B cell (primary cell): ENCODE results near the gene CLINT1. TPM values are rescaled to one million over a fixed set of nuclear protein-coding genes. Genes with fewer than 3 reads are reported as not detected.
"Not testable (repeated sequence)": the region's sequence is repeated elsewhere in the genome, so short reads cannot be mapped to it uniquely, and the experiment has no call there.

Experiments used
- ATAC-seq: fragments of 200-7000 bp; cut with Tn5 transposase; one replicate; pipeline ENCODE4 v1.10.0; 2021; ENCODE audit warnings: low read depth, mild to moderate bottlenecking, moderate number of reproducible peaks, moderate library complexity
- CTCF ChIA-PET: fragments of 350-600 bp; sonication (Branson Sonifier 250); formaldehyde crosslinking; loops from one replicate; lab custom pipeline; 2021; ENCODE audit warnings: antibody characterized with exemption, inconsistent platforms; lab: Charles Lee
- POLR2A ChIA-PET: fragments of 350-600 bp; sonication (Branson Sonifier 250); formaldehyde crosslinking; loops from one replicate; lab custom pipeline; 2021; ENCODE audit warnings: antibody characterized with exemption; lab: Charles Lee
- DNase-seq: peaks from one replicate; pipeline ENCODE4 v3.0.0; 2013
- H2AFZ ChIP-seq: 2 replicates; pipeline ENCODE4 v1.6.1; 2012; ENCODE audit warnings: mild to moderate bottlenecking, low read depth, low read length; ENCODE audit not compliant: insufficient read depth, poor library complexity, severe bottlenecking
- H3K27ac ChIP-seq, 2 donors: 1 replicate in 1 of 2; 2 replicates in 1 of 2; pipeline ENCODE4 v1.5.1; 2012 to 2013; ENCODE audit warnings: low read length in 2 of 2, mild to moderate bottlenecking in 2 of 2, moderate library complexity in 1 of 2
- H3K27me3 ChIP-seq, 4 experiments: fragments of 200-600 bp in 1 of 4; sonication (generic) in 1 of 4; replicated peaks in 1 of 4; 1 replicate in 2 of 4; 2 replicates in 2 of 4; pipeline versions ENCODE4 v1.6.1 to v1.7.0; 2013 to 2016; ENCODE audit warnings: low read length in 3 of 4, mild to moderate bottlenecking in 2 of 4, mixed read lengths in 1 of 4, moderate library complexity in 1 of 4; ENCODE audit not compliant: insufficient read depth in 4 of 4, control insufficient read depth in 3 of 4; ENCODE audit errors: control extremely low read depth in 1 of 4
- H3K36me3 ChIP-seq, 2 experiments: replicated peaks in 1 of 2; 1 replicate in 1 of 2; 2 replicates in 1 of 2; pipeline versions ENCODE4 v1.6.1 to v1.7.1; 2013; ENCODE audit warnings: low read length in 1 of 2; ENCODE audit not compliant: insufficient read depth in 2 of 2, control insufficient read depth in 1 of 2; ENCODE audit errors: control extremely low read depth in 1 of 2, extremely low read depth in 1 of 2
- H3K4me1 ChIP-seq, 2 donors: fragments of 200-600 bp in 1 of 2; sonication (generic) in 1 of 2; 1 replicate in 1 of 2; 2 replicates in 1 of 2; pipeline versions ENCODE4 v1.5.1 to v1.6.1; 2013 to 2017; ENCODE audit warnings: low read length in 2 of 2; ENCODE audit not compliant: control insufficient read depth in 2 of 2, insufficient read depth in 2 of 2
- H3K4me2 ChIP-seq: replicated peaks from 2 replicates; pipeline ENCODE3; 2012; ENCODE audit warnings: mild to moderate bottlenecking, low read depth, low read length; ENCODE audit not compliant: poor library complexity, severe bottlenecking
- H3K4me3 ChIP-seq, 5 experiments: fragments of 200-600 bp in 1 of 5; sonication (generic) in 1 of 5; 1 replicate in 3 of 5; 2 replicates in 2 of 5; pipeline versions ENCODE4 v1.5.1 to v1.7.0; 2011 to 2016; ENCODE audit warnings: low read length in 4 of 5, mild to moderate bottlenecking in 4 of 5, low read depth in 2 of 5, control low read depth in 1 of 5, moderate library complexity in 1 of 5; ENCODE audit not compliant: insufficient read depth in 1 of 5; ENCODE audit errors: control extremely low read depth in 1 of 5, extremely low read depth in 1 of 5
- H3K79me2 ChIP-seq: fragments of 200-600 bp; sonication (generic); one replicate; pipeline ENCODE4 v1.6.0; 2016; ENCODE audit warnings: low read length; ENCODE audit not compliant: control insufficient read depth, insufficient read depth
- H3K9ac ChIP-seq: fragments of 200-600 bp; sonication (generic); 2 replicates; pipeline ENCODE4 v1.6.1; 2017; ENCODE audit warnings: mild to moderate bottlenecking, low read length, moderate library complexity
- H3K9me3 ChIP-seq, 3 donors: one replicate each; pipeline versions ENCODE4 v1.6.1 to v1.7.1; 2013; ENCODE audit warnings: low read length in 2 of 3; ENCODE audit not compliant: control insufficient read depth in 2 of 3, insufficient read depth in 1 of 3; ENCODE audit errors: control extremely low read depth in 1 of 3
- H4K20me1 ChIP-seq: 2 replicates; pipeline ENCODE4 v1.6.0; 2012; ENCODE audit warnings: mild to moderate bottlenecking, low read length; ENCODE audit not compliant: insufficient read depth, control insufficient read depth, poor library complexity, severe bottlenecking
- H3K27ac Mint-ChIP-seq: one replicate; pipeline ENCODE4 v1.8.0; 2021; ENCODE audit warnings: mixed read lengths
- H3K27me3 Mint-ChIP-seq: one replicate; pipeline ENCODE4 v1.8.0; 2021; ENCODE audit warnings: mixed read lengths
- H3K4me1 Mint-ChIP-seq: one replicate; pipeline ENCODE4 v1.8.0; 2021; ENCODE audit warnings: mixed read lengths
- H3K4me3 Mint-ChIP-seq: one replicate; pipeline ENCODE4 v1.8.0; 2021; ENCODE audit warnings: mixed read lengths
- H3K9me3 Mint-ChIP-seq: one replicate; pipeline ENCODE4 v1.8.0; 2022; ENCODE audit warnings: mixed read lengths; ENCODE audit not compliant: insufficient read depth
- CTCF ChIP-seq: fragments of 200-600 bp; IDR thresholded peaks from one replicate; pipeline ENCODE4 v1.8.0; 2022; ENCODE audit warnings: antibody characterized with exemption, mild to moderate bottlenecking
- EZH2 ChIP-seq: IDR thresholded peaks from 2 replicates; pipeline ENCODE4 v1.6.1; 2012; ENCODE audit warnings: borderline replicate concordance, low read depth, mild to moderate bottlenecking, moderate library complexity, low read length; ENCODE audit not compliant: insufficient read depth, poor library complexity, severe bottlenecking
- WGBS: methylation state at CpG from one replicate; pipeline ENCODE4 v1.1.5; 2013; ENCODE audit warnings: missing lambda C conversion rate; ENCODE audit not compliant: insufficient coverage; 5-methylcytosine and 5-hydroxymethylcytosine counted together
- intact Hi-C: fragments of 100-400 bp; cut with micrococcal nuclease; formaldehyde crosslinking; loops from one replicate; pipeline ENCODE4 v1.10.0; 2022
- polyA plus RNA-seq: library from polyadenylated mRNA; depleted of rRNA; stranded (reverse); fragments of >200 nt; gene quantifications from 2 replicates; pipeline ENCODE4 v1.2.3, GENCODE V29; 2012
- total RNA-seq, 2 donors: library from RNA; stranded (reverse); fragments of 120-200 nt in 1 of 2; gene quantifications; 1 replicate in 1 of 2; 2 replicates in 1 of 2; pipeline versions ENCODE4 v1.2.3 to v1.2.4, GENCODE V29; 2013 to 2022

CLINT1 gene
- total and polyA plus RNA-seq, 2 donors (not counting 1 experiment from before 2014, with no cell fraction given) = 69.7 to 89.1 TPM

DNA sequence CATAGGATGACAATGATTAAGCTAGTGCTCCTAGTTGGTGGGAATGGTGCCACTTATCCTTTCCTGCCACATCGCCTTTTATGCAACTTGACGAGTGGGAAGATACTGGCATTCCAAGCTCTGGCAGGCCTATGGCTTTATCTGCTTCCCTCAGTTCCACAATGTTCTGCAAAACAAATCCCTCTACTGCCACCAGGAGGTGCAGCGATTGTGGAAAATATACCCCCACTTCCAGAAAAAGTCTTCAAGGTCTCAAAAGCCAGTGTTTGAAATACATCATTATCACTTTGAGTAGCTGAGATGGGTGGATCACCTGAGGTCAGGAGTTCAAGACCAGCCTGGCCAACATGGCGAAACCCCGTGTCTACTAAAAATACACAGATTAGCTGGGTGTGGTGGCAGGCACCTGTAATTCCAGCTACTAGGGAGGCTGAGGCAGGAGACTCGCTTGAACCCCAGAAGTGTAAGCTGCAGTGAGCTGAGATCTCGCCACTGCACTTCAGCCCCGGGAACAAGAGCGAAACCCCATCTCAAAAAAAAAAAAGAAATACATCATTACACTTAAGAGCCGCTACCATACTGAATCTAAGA, 3.4 kb downstream of the CLINT1 start:
- Mint-ChIP-seq H3K9me3 (no peaks in the 10 kb centered on the region), H3K27me3 (no peaks in the 10 kb centered on the region), H3K4me1 (peaks cover 55% of the 10 kb centered on the region), H3K4me3 (no peak overlapping the region), H3K27ac (peak overlapping the region; percentile 18)
- H4K20me1 ChIP-seq = peaks cover 47% of the 10 kb centered on the region
- H3K4me3 ChIP-seq = no peak overlapping the region
- no peaks in the 10 kb centered on the region for H3K27me3 ChIP-seq
- ChIA-PET POLR2A (interaction anchor here (0.7 kb wide), 1 partner anchor 58 kb away, joined by 3 read pairs; no protein-coding TSS in a partner anchor), CTCF (interaction anchor here (0.7 to 4.6 kb wide), 9 partner anchors 13 to 1301 kb away, joined by 3 to 38 read pairs (median 4); no protein-coding TSS in a partner anchor)
- H3K9me3 ChIP-seq = no peaks in the 10 kb centered on the region
- H2AFZ ChIP-seq = no peak overlapping the region
- peaks cover 91% of the 10 kb centered on the region for H3K79me2 ChIP-seq
- TF ChIP-seq EZH2 (no peak), CTCF (peak; percentile 54)
- ATAC-seq = no peak
- DNase-seq = peak; percentile 42
- no peak overlapping the region for H3K27ac ChIP-seq
- H3K36me3 ChIP-seq = no peaks in the 10 kb centered on the region
- intact Hi-C loops = loop anchor here (5.0 to 10.0 kb wide), 3 partner anchors 33 to 591 kb away; partner anchors contain the start of gene CYFIP2
- 83% methylated on average over 8 of the region's 10 CpGs for WGBS
- peaks cover 12 to 23% of the 10 kb centered on the region in 2 donors for H3K4me1 ChIP-seq
- no peak overlapping the region for H3K4me2 ChIP-seq
- no peak overlapping the region for H3K9ac ChIP-seq

GRCh38 chr5:157853365-157853764, 5.6 kb downstream of the CLINT1 start:
- H3K27me3 Mint-ChIP-seq, ATAC-seq, H3K9ac ChIP-seq, H3K9me3 ChIP-seq, DNase-seq, H3K36me3 ChIP-seq, POLR2A ChIA-PET, H2AFZ ChIP-seq, H3K4me2 ChIP-seq, H3K27me3 ChIP-seq, H3K9me3 Mint-ChIP-seq, H3K4me3 ChIP-seq, H3K27ac ChIP-seq, H3K27ac Mint-ChIP-seq, H3K4me3 Mint-ChIP-seq: not testable (repeated sequence)
- Histone ChIP-seq H3K4me1 (peaks cover 6 to 23% of the 10 kb centered on the region in 2 donors), H4K20me1 (peaks cover 64% of the 10 kb centered on the region), H3K79me2 (peaks cover 99% of the 10 kb centered on the region)
- peaks cover 45% of the 10 kb centered on the region for H3K4me1 Mint-ChIP-seq
- WGBS = 94% methylated on average over 7 of the region's 9 CpGs
- CTCF ChIA-PET = interaction anchor here (0.6 to 4.6 kb wide), 4 partner anchors 7 to 1500 kb away, joined by 3 to 38 read pairs (median 6); no protein-coding TSS in a partner anchor
- intact Hi-C loops = loop anchor here (10.0 kb wide), 1 partner anchor 589 kb away; the partner anchor contains the start of gene CYFIP2
